ENCODE data around the gene GRM5. TPM values are rescaled to one million over a fixed set of nuclear protein-coding genes. Genes with fewer than 3 reads are reported as not detected.
"Not testable (repeated sequence)": the region's sequence is repeated elsewhere in the genome, so short reads cannot be mapped to it uniquely, and the experiment has no call there.

The GRM5 gene
- total RNA-seq, 1 donor from 2014 or later: 0.26 TPM

DNA sequence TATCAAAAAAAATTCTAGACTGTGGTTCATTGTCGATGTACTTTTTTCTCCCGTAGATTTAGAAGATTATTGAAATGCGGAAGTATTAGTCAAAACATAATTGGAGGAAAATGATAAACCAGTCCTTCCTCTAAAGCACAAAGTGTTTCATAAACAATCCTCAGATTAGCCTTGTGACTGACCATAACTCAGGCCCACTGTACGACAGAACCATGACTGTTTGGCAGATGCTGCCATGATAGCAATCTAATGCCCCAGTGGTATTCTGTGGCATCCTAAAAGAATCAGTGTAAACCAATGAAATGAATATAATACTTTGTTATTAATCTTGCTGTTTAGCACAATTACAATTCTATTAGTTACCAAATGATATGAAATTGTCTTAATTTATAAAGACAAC lies 601.3 kb downstream of the GRM5 start:
- H3K36me3 Mint-ChIP-seq (ENCODE audit: insufficient read depth): no peaks in the 10 kb centered on the region
- H3K27me3 Mint-ChIP-seq: no peaks in the 10 kb centered on the region
- H3K9me3 Mint-ChIP-seq (ENCODE audit: low read depth): peaks cover 7% of the 10 kb centered on the region
- H3K27ac Mint-ChIP-seq: no peak overlapping the region
- DNase-seq (ENCODE audit: low spot score, unreplicated experiment): no peak
- no peak overlapping the region for H3K4me3 Mint-ChIP-seq (ENCODE audit: low read depth)
- no peaks in the 10 kb centered on the region for H3K4me1 Mint-ChIP-seq (ENCODE audit: low read depth)
- no peak for TF ChIP-seq CTCF (IDR thresholded peaks at IDR 0.05; ENCODE audit: unreplicated experiment)

GRCh38 chr11:88463301-88463700 lies 602.5 kb downstream of the GRM5 start:
- H3K4me1 Mint-ChIP-seq (ENCODE audit: low read depth); DNase-seq (ENCODE audit: low spot score, unreplicated experiment); H3K27ac Mint-ChIP-seq; H3K27me3 Mint-ChIP-seq; H3K36me3 Mint-ChIP-seq (ENCODE audit: insufficient read depth); H3K4me3 Mint-ChIP-seq (ENCODE audit: low read depth); H3K9me3 Mint-ChIP-seq (ENCODE audit: low read depth): not testable (repeated sequence)

DNA sequence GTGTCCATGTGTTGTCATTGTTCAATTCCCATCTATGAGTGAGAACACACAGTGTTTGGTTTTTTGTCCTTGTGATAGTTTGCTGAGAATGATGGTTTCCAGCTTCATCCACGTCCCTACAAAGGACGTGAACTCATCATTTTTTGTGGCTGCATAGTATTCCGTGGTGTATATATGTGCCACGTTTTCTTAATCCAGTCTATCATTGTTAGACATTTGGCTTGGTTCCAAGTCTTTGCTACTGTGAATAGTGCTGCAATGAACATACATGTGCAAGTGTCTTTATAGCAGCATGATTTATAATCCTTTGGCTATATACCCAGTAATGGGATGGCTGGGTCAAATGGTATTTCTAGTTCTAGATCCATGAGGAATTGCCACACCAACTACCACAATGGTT lies 607.7 kb downstream of the GRM5 start:
- not testable (repeated sequence) for H3K4me1 Mint-ChIP-seq (ENCODE audit: low read depth); H3K27ac Mint-ChIP-seq; H3K9me3 Mint-ChIP-seq (ENCODE audit: low read depth); H3K27me3 Mint-ChIP-seq; H3K4me3 Mint-ChIP-seq (ENCODE audit: low read depth); H3K36me3 Mint-ChIP-seq (ENCODE audit: insufficient read depth); DNase-seq (ENCODE audit: low spot score, unreplicated experiment)

DNA sequence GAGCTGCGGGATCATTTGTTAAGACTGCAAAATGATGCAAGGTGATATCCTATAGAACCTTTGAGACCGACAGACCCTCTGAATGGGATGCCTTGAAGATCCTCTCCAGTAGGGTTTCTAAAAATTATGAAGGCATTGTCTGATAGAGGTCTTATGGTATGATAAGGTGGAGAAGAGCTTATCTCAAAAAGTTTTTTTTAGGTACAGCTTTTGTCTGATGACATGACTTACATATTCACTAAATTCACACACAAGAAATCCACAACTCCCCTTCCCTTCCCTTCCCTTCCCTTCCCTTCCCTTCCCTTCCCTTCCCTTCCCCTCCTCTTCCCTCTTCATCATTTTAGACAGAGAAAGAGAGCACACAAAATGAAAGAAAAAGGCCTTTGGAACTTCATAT lies 609.8 kb downstream of the GRM5 start:
- Mint-ChIP-seq H3K27ac (no peak overlapping the region), H3K4me1 (ENCODE audit: low read depth) (peaks cover 3% of the 10 kb centered on the region), H3K4me3 (ENCODE audit: low read depth) (no peak overlapping the region), H3K9me3 (ENCODE audit: low read depth) (no peaks in the 10 kb centered on the region), H3K27me3 (no peaks in the 10 kb centered on the region), H3K36me3 (ENCODE audit: insufficient read depth) (no peaks in the 10 kb centered on the region)
- no peak for TF ChIP-seq CTCF (IDR thresholded peaks at IDR 0.05; ENCODE audit: unreplicated experiment)
- DNase-seq (ENCODE audit: low spot score, unreplicated experiment): no peak

- DNase-seq (ENCODE audit: low spot score, unreplicated experiment): no peak
- TF ChIP-seq CTCF (IDR thresholded peaks at IDR 0.05; ENCODE audit: unreplicated experiment): no peak
- Mint-ChIP-seq H3K36me3 (ENCODE audit: insufficient read depth) (no peaks in the 10 kb centered on the region), H3K4me1 (ENCODE audit: low read depth) (peaks cover 3% of the 10 kb centered on the region), H3K9me3 (ENCODE audit: low read depth) (no peaks in the 10 kb centered on the region), H3K4me3 (ENCODE audit: low read depth) (no peak overlapping the region), H3K27ac (no peak overlapping the region), H3K27me3 (no peaks in the 10 kb centered on the region)
These were observed 610.9 kb downstream of the GRM5 start for GRCh38 chr11:88454881-88455280.

Other genes with a start within 250 kb of the GRM5 start
- gene TYR, start 111.9 kb upstream of the GRM5 start, total RNA-seq: not detected in 2 replicates

Data from progenitor cell of endocrine pancreas (in vitro differentiated cells).